AG09319 (cell line): ENCODE data around the gene ALOX5AP.

Experiments
- DNase-seq: peaks from one replicate; pipeline ENCODE4 v3.0.0-alpha.2; 2010; ENCODE audit warnings: low read depth; ENCODE audit errors: extremely low read depth
- TF ChIP-seq, protein P1 (sequence below): IDR thresholded peaks from 2 replicates; pipeline ENCODE4 v1.5.1; 2011; ENCODE audit warnings: low read depth, mild to moderate bottlenecking, inconsistent platforms, low read length, moderate library complexity

ALOX5AP gene

DNA sequence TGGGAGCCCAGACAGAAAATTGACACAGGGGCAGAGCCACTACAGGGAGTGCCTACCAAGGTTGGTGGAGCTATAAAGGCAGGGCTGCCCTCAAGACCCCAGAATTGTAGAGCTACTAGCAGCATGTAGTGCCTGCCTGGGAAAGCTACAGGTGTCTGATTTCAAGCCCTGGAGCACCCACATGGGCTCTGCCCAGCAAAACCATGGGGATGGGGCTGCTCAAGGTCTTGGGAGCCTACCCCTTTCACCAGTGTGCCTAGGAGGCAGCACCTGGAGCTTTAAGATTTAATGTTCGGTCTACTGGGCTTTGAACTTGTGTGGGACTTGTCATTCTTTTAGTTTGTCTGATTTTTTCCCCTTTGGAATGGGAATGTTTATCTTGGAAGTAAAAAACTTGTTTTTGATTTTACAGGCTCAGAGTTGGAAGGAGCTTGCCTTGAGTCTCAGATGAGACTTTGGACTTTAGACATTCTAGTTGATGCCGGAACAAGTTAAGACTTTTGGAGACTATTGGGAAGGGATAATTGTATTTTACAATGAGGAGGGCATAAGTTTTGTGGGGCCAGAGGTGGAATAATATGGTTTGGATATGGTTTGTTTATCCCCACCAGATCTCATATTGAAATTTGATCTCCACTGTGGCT, 45.1 kb downstream of the ALOX5AP start:
- TF ChIP-seq, protein P1, sequence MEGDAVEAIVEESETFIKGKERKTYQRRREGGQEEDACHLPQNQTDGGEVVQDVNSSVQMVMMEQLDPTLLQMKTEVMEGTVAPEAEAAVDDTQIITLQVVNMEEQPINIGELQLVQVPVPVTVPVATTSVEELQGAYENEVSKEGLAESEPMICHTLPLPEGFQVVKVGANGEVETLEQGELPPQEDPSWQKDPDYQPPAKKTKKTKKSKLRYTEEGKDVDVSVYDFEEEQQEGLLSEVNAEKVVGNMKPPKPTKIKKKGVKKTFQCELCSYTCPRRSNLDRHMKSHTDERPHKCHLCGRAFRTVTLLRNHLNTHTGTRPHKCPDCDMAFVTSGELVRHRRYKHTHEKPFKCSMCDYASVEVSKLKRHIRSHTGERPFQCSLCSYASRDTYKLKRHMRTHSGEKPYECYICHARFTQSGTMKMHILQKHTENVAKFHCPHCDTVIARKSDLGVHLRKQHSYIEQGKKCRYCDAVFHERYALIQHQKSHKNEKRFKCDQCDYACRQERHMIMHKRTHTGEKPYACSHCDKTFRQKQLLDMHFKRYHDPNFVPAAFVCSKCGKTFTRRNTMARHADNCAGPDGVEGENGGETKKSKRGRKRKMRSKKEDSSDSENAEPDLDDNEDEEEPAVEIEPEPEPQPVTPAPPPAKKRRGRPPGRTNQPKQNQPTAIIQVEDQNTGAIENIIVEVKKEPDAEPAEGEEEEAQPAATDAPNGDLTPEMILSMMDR, result no peak
- DNase-seq, result no peak

DNA sequence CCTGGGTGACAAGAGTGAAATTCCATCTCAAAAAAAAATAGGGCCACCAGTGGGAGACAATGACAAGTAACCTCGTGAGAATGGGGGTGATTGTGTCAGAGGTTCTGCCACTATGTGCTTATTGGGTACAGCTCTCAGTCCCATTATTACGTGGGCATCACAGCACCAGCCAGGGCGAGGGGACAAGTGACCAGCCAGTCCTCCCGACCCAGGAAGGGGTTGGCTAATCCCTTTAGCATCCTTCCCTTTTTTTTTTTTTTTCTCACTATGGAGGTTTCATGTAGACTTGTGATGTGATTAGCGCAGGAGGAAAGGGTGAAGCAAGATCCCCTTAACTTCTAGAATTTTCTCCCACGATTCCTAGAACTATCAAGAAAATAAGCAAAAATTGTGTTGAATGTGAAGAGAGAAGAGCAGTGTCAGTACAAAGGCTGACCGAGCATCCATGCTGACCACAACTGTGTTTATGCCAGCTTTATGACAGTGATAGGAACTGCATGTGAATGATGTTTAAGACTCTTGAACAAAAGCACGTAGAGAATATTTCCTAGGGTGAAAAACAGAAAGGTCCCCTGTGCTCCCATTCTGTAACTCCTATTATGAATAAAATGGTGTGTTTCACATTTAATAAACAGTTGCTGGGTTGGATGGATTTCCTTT, 50.0 kb downstream of the ALOX5AP start:
- TF ChIP-seq, protein P1, result no peak
- no peak for DNase-seq

DNA sequence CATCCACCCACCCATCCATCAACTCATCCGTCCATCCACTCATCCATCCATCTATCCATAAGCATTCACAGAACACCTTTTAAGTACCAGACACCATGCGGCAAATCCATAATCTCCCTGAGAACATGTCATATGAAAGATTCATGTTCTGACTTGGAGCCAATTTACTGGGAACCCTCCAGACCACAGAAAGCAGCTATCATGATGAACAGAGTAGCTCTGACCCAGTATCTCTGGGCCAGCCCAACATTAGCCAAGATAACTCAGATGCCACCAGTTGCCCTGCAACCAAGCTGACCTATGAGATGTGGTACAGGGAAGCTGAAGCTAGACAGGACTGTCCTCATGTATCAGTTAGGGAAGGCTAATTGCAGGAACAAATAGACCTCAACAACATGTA, 51.3 kb downstream of the ALOX5AP start:
- DNase-seq, result no peak
- TF ChIP-seq, protein P1, result no peak

DNA sequence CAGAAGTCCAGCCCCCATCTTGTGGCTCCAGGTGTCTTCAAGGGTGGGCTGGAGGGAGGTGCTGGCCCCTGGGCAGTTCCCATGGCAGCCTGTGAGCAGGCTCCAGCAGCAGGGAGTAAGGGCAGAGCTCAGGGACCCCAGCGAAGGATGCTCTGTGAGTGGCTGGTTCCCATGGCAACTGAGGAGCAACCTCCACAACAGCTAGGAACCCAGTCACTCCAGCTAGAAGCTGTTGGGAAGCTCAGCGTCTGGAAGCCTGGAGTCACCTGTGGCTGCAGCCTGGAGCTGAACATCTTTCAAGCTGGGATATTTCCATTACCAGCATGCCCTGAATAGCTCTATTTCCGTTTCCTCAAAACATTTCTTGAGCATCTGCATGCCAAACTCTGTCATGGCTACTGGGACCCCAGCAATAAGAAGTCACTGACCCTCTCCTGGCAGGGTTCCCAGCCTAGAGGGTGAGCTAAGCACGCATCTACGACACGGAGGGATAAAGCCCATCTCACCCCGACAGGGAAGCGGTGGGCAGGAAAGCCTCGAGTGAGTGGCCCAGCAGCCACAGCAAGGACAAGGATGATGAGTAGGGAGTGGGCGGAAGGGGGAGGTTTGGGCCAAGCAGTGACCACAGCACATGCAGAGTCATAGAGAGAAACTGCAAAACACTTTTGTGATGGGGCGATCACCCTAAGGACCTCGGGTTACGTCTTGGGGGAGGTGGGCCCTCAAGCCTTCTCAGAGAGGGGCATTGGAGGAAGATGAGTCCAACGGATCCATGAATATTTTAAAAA, 52.6 kb downstream of the ALOX5AP start:
- TF ChIP-seq, protein P1, result no peak
- DNase-seq, result no peak

DNA sequence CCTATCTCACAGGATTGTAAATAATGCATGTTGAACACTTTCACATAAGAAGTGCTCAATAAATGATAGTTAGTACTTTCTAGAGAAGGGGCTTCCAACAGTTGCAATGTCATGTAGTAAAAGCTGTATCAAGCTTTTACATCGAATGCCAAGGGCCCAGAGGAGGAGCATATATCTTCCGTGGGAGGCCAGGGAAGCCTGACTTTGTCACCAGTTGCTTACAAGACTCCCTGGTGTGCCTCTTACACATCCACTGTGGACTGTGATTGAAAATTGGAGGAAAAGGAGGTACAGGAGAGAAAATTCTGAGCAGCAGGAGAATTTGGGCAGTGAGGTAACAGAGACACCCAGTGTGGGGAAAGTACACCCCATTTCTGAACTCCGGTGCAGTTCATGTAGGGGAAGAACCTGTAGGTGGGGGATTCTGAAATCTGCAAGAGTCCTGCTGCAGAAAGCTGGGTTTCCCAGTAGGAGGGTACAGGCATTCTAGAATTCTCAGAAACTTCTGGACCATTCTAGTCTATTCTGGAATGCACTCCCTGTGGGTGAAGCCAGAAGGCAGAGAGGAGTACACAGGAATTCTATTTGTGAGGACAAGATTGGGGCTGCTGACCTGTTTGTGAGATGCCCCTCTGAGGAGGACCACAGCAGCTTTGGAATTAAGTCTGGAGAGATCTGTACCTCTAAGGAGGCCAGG, 54.0 kb downstream of the ALOX5AP start:
- TF ChIP-seq, protein P1, result no peak
- DNase-seq, result no peak

DNA sequence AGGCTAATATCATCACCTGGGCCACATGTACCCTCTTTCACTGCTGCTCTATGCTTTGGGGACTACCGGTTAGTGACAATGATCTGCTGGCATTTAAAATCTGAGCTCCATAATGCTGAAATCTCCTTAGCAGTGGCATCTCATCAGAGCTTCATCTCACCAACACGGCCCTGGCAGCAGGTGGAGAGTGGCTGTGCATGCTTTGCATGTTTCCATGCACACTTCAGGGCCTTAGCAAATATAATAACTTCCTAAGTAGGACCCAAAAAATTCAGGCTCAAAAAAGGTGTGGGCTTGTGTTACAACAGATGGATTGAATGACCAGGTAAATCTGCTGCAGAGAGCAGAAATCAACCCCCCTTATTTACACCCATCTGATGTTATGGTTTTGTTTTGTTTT, 55.2 kb downstream of the ALOX5AP start:
- TF ChIP-seq, protein P1, result no peak
- no peak for DNase-seq
